Pancreas (tissue), 10 donors: ENCODE measurements around the gene LYVE1. TPM values are rescaled to one million over a fixed set of nuclear protein-coding genes. Genes with fewer than 3 reads are reported as not detected.

ENCODE experiments used
- ATAC-seq, 4 donors: fragments of 200-7000 bp; cut with Tn5 transposase; one replicate each; pipeline versions ENCODE4 v1.8.0 to v1.9.1; 2020; ENCODE audit warnings: mild to moderate bottlenecking in 4 of 4, moderate library complexity in 4 of 4
- DNase-seq, 6 donors: peaks; one replicate each; pipeline ENCODE4 v3.0.0-alpha.2; 2020
- FAIRE-seq: peaks from 2 replicates; lab custom pipeline; 2012; peaks lifted over from hg19 to GRCh38; lab: Jason Lieb, UNC
- H3K27ac ChIP-seq, 4 donors: fragments of 200-600 bp; sonication (generic); 1 replicate in 3 of 4; 2 replicates in 1 of 4; pipeline versions ENCODE4 v1.5.0 to v1.8.0; 2020
- H3K27me3 ChIP-seq, 4 donors: fragments of 200-600 bp; one replicate each; pipeline ENCODE4 v1.8.0; 2021
- H3K36me3 ChIP-seq, 3 donors: fragments of 200-600 bp; sonication (generic) in 1 of 3; one replicate each; pipeline versions ENCODE4 v1.5.0 to v1.8.0; 2020 to 2021
- H3K4me1 ChIP-seq, 3 donors: fragments of 200-600 bp; one replicate each; pipeline ENCODE4 v1.8.0; 2021
- H3K4me3 ChIP-seq, 4 donors: fragments of 200-600 bp; sonication (generic) in 2 of 4; one replicate each; pipeline versions ENCODE4 v1.5.0 to v1.8.0; 2020 to 2021
- H3K9me3 ChIP-seq, 4 donors: fragments of 200-600 bp; one replicate each; pipeline ENCODE4 v1.8.0; 2021
- WGBS, 2 donors: extraction: QIAGEN DNeasy Blood & Tissue Kit; methylation state at CpG; one replicate each; pipeline ENCODE4 v1.1.7; 2013; 5-methylcytosine and 5-hydroxymethylcytosine counted together
- intact Hi-C, 3 donors: fragments of 100-400 bp; cut with DNase I; formaldehyde crosslinking; loops; one replicate each; pipeline versions ENCODE4 v1.11.1 to v1.14.2; 2022
- polyA plus RNA-seq, 2 donors: library from polyadenylated mRNA; stranded (reverse); fragments of 200-250 nt; gene quantifications; one replicate each; pipeline ENCODE4 v1.2.3, GENCODE V29; 2013
- total RNA-seq, 6 donors: library from RNA; stranded (reverse); fragmentation: NEBNext Ultra II Directional in 4 of 6; extraction: Animal tissue kit (Norgen Biotek cat#: 25700) in 4 of 6; gene quantifications; one replicate each; pipeline versions ENCODE4 v1.2.1 to v1.2.4, GENCODE V29; 2021 to 2023
- TF ChIP-seq, protein P1 (sequence below), 4 donors: fragments of 200-600 bp; sonication (generic) in 3 of 4; IDR thresholded peaks; one replicate each; pipeline versions ENCODE4 v1.5.0 to v1.8.0; 2021; ENCODE audit warnings: antibody characterized with exemption in 4 of 4
- donor health status: healthy with polysubstance abuse.
- donor health status: DM: no; HTN: no; CAD: no; lungs with moderate emphysema.
- donor health status: DM: no; HTN: no; CAD: no.
- donor health status: control.
- donor health status: control.
- donor health status: Bipolar disorder and iron deficiency.
- donor health status: DM: yes; HTN: yes; CAD: no.
- donor health status: DM: no; HTN: no; CAD: no.
- donor health status: DM: no; HTN: no; CAD: no.
- donor health status: DM: yes; HTN: yes; CAD: no.

LYVE1 gene
- total and polyA plus RNA-seq, 8 donors, result 1.1 to 28.3 (median 4.1) TPM

DNA sequence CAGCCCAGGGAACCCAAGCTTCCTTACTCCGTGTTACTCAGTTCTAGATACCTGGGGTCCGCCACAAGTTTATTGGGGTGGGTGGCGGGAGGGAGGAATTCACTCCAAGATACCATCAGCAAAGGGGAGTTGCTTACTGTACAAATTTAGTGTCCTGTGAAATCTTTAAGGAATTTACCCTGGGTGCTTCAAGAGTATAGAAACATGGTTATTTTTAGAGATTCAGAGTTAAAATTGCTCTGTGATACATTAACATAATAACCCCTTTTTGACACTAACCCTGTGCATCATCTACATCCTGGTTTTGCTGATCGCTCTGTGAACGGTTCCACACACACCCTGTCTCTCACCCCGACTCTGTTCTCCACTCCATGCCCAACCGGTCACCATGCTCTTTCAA, 18.9 kb upstream of the LYVE1 start:
- H3K36me3 ChIP-seq, result no peaks in the 10 kb centered on the region
- peaks cover 0 to 7% (median 0%) of the 10 kb centered on the region in 3 donors for H3K4me1 ChIP-seq
- H3K9me3 ChIP-seq, result no peaks in the 10 kb centered on the region
- H3K27ac ChIP-seq, result no peak overlapping the region
- no peak overlapping the region for H3K4me3 ChIP-seq
- no peaks in the 10 kb centered on the region for H3K27me3 ChIP-seq
- ATAC-seq, result no peak
- WGBS, 2 donors, result 91% methylated on average over 7 of the region's 7 CpGs
- TF ChIP-seq, protein P1, sequence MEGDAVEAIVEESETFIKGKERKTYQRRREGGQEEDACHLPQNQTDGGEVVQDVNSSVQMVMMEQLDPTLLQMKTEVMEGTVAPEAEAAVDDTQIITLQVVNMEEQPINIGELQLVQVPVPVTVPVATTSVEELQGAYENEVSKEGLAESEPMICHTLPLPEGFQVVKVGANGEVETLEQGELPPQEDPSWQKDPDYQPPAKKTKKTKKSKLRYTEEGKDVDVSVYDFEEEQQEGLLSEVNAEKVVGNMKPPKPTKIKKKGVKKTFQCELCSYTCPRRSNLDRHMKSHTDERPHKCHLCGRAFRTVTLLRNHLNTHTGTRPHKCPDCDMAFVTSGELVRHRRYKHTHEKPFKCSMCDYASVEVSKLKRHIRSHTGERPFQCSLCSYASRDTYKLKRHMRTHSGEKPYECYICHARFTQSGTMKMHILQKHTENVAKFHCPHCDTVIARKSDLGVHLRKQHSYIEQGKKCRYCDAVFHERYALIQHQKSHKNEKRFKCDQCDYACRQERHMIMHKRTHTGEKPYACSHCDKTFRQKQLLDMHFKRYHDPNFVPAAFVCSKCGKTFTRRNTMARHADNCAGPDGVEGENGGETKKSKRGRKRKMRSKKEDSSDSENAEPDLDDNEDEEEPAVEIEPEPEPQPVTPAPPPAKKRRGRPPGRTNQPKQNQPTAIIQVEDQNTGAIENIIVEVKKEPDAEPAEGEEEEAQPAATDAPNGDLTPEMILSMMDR (IDR thresholded peaks at IDR 0.05), result no peak
- no peak for DNase-seq
- no peak for FAIRE-seq
- intact Hi-C loops, result no loop called here

DNA sequence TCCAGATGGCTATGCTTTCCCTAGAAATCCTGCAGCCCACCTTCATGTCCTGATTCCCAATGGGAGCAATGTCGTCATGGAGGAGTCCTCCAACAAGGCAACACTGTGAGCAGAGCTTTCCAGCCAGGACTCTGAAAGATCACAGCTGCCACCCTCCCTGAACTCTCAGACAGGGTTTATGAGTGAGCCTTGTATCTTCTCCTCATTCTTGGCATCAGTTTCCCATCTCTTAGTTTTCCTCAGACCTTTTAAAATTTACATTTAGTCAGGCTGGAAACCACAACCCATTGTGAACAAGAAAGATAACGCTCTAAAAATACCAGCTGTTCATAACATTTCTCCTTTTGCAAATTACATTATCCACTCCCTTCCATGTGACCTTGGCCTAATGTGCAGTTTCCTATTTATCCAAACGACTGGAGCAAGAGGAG, 15.6 kb upstream of the LYVE1 start:
- no peaks in the 10 kb centered on the region for H3K27me3 ChIP-seq
- ATAC-seq (peak in 1 of 4 donors; percentile 18), DNase-seq (no peak), FAIRE-seq (no peak)
- no peak overlapping the region for H3K4me3 ChIP-seq
- 22 to 33% methylated on average over 3 of the region's 3 CpGs for WGBS, 2 donors
- H3K4me1 ChIP-seq, result peaks cover 0 to 7% (median 0%) of the 10 kb centered on the region in 3 donors
- TF ChIP-seq, protein P1 (IDR thresholded peaks at IDR 0.05), result no peak
- H3K36me3 ChIP-seq, result no peaks in the 10 kb centered on the region
- intact Hi-C loops, result no loop called here
- H3K27ac ChIP-seq, result no peak overlapping the region
- H3K9me3 ChIP-seq, result no peaks in the 10 kb centered on the region

DNA sequence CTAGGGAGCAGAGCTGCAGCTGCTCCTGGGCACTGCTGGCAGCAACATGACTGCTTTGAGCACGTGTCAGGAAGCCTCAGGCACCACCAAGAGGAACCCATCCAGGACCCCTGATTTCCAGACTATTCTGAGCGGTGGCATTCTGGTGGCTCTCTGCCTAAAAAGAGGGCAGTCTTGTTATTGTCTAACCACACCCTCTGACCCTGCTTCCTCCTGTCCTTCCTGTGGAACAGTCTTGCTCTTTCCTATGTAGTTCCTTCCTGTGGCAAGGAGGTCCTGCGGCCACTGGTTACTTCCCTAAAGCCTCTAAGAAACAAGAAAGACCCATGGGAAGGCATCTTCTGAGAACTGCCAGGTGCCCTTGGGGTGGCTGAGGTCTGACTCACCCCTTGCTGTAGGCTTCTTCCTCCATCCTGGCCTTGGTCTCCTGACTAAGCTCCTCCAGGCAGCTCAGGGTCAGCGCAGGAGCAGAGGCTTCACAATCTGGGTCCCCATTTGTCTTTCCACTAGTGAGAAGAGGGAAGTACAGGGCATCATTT, 13.1 kb upstream of the LYVE1 start:
- DNase-seq (peak in 1 of 6 donors; percentile 28), ATAC-seq (peak in 3 of 4 donors; percentile 35 to 70 (median 68)), FAIRE-seq (no peak)
- TF ChIP-seq, protein P1 (IDR thresholded peaks at IDR 0.05), result no peak
- Histone ChIP-seq H3K27me3 (no peaks in the 10 kb centered on the region), H3K4me1 (peaks cover 0 to 7% (median 0%) of the 10 kb centered on the region in 3 donors), H3K27ac (no peak overlapping the region), H3K4me3 (no peak overlapping the region), H3K36me3 (no peaks in the 10 kb centered on the region), H3K9me3 (no peaks in the 10 kb centered on the region)
- intact Hi-C loops, result no loop called here
- 79 to 91% methylated on average over 4 of the region's 4 CpGs for WGBS, 2 donors

DNA sequence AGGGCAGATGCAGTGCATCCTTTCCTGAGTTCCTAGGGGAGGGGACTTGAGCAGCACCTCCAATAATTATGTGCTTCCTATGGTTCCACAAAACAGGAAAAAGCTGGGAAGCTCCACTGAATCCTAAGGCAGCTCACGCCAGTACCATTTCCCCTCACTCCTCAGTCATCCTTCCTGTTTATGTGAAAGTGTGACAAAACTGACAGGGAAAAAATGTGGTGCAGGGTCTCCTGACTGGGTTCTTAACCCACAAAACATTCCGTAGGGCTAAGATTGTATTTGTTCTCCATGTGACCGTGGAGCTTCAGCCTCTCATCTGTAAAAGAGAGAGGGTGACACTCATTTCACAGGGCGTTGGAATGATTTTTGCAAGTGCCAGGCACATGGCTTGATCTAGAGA, 12.2 kb upstream of the LYVE1 start:
- intact Hi-C loops, result no loop called here
- H3K4me1 ChIP-seq, result peaks cover 0 to 7% (median 0%) of the 10 kb centered on the region in 3 donors
- ATAC-seq (no peak), FAIRE-seq (no peak), DNase-seq (no peak)
- H3K27ac ChIP-seq, result no peak overlapping the region
- no peak overlapping the region for H3K4me3 ChIP-seq
- H3K36me3 ChIP-seq, result no peaks in the 10 kb centered on the region
- no peaks in the 10 kb centered on the region for H3K27me3 ChIP-seq
- TF ChIP-seq, protein P1 (IDR thresholded peaks at IDR 0.05), result no peak
- WGBS, 2 donors, result 72 to 75% methylated on average over 4 of the region's 4 CpGs
- H3K9me3 ChIP-seq, result no peaks in the 10 kb centered on the region

DNA sequence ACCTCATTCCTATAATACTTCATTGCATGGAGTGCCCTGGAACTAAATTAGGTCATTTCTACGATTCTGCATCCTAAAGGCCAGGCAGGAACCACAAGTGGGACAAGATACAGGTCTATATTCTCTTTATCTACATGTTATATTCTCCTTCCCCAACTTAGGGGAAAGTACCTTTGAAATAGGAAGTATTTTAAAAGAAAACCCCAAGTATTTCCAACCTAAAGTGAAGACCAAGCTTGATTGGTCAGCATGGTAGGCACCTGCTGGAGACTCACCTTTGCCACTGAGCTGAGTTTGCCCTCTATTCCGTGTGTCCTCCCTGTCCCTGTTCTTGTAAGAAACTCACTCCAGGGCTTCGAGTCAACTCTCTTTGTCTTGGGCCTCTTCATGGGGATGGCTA, 11.2 kb upstream of the LYVE1 start:
- H3K27ac ChIP-seq, result no peak overlapping the region
- 86 to 90% methylated on average over 3 of the region's 3 CpGs for WGBS, 2 donors
- TF ChIP-seq, protein P1 (IDR thresholded peaks at IDR 0.05), result no peak

More for the DNA sequence above, 11.2 kb upstream of the LYVE1 start:
- Histone ChIP-seq H3K9me3 (no peaks in the 10 kb centered on the region), H3K27me3 (no peaks in the 10 kb centered on the region), H3K4me3 (no peak overlapping the region), H3K4me1 (peaks cover 0 to 5% (median 0%) of the 10 kb centered on the region in 3 donors), H3K36me3 (no peaks in the 10 kb centered on the region)
- ATAC-seq (no peak), FAIRE-seq (no peak), DNase-seq (no peak)
- intact Hi-C loops, result no loop called here
